Measurements from ENCODE around the gene HDAC4. TPM values are rescaled to one million over a fixed set of nuclear protein-coding genes. Genes with fewer than 3 reads are reported as not detected.
A peak's percentile ranks its signal among the peaks of the same experiment; 100 is the strongest.

The HDAC4 gene
- total RNA-seq, 1 donor from 2014 or later = 39.0 TPM

DNA sequence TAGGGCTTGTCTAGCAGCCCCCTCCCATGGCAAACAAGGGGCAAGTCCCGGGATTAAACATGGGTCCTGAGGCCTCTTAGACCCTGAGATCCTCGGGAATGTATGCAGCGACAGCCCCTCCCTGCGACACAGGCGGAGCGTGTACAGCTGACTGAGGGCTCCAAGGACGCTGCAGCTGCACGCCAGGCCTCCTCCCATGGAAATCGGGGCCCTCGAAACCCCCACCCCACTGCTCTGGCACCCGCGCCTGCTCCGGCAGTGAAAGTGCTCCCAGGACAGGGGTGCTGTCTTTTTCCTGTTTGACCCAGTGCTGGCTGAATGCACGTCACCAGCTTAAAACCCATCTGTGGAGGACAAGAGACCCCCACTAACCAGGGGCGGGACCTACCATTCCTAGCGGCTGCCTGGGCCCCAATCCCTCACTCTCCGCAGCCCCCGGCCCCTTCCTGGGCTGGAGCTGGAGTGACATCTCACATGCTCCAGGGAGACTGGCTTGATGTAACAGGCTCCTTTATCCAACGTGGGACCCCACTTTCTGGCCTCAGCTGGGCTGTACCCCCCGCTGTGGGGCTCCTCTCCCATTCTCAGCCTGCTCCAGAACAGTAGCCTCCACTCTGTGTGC is 305.2 kb downstream of the HDAC4 start:
- H3K4me1 Mint-ChIP-seq (ENCODE audit: unreplicated experiment) = peaks cover 20% of the 10 kb centered on the region
- no peaks in the 10 kb centered on the region for H3K27me3 Mint-ChIP-seq
- DNase-seq (ENCODE audit: extremely low spot score, unreplicated experiment) = no peak
- no peaks in the 10 kb centered on the region for H3K9me3 Mint-ChIP-seq
- TF ChIP-seq, protein P1, sequence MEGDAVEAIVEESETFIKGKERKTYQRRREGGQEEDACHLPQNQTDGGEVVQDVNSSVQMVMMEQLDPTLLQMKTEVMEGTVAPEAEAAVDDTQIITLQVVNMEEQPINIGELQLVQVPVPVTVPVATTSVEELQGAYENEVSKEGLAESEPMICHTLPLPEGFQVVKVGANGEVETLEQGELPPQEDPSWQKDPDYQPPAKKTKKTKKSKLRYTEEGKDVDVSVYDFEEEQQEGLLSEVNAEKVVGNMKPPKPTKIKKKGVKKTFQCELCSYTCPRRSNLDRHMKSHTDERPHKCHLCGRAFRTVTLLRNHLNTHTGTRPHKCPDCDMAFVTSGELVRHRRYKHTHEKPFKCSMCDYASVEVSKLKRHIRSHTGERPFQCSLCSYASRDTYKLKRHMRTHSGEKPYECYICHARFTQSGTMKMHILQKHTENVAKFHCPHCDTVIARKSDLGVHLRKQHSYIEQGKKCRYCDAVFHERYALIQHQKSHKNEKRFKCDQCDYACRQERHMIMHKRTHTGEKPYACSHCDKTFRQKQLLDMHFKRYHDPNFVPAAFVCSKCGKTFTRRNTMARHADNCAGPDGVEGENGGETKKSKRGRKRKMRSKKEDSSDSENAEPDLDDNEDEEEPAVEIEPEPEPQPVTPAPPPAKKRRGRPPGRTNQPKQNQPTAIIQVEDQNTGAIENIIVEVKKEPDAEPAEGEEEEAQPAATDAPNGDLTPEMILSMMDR (conservative IDR thresholded peaks at IDR 0.05) = no peak
- H3K36me3 Mint-ChIP-seq = peaks cover 8% of the 10 kb centered on the region
- H3K4me3 Mint-ChIP-seq = no peak overlapping the region
- H3K27ac Mint-ChIP-seq = no peak overlapping the region

DNA sequence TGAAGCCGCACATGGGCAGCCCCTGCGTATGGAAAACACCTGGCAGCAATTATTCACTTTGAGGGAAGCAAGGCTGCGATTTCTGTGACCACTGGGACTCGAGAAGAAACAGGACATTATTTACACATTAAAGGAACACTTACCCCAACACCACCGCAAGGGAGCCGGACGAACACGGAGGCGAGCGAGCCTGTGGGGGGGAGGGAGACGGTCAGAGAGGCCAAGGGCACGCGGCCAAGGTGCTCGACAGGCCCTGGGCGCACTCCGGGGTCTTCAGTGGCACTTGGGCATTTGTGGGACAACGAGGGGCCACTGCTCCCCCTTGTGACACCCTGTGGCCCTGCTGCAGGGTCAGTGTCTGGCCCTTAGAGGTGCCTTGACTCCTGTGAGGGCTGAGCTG is 306.0 kb downstream of the HDAC4 start:
- no peak for DNase-seq (ENCODE audit: extremely low spot score, unreplicated experiment)
- Mint-ChIP-seq H3K27me3 (no peaks in the 10 kb centered on the region), H3K36me3 (peaks cover 4% of the 10 kb centered on the region), H3K4me1 (ENCODE audit: unreplicated experiment) (peaks cover 20% of the 10 kb centered on the region), H3K4me3 (no peak overlapping the region), H3K27ac (no peak overlapping the region), H3K9me3 (no peaks in the 10 kb centered on the region)
- TF ChIP-seq, protein P1 (conservative IDR thresholded peaks at IDR 0.05) = no peak

DNA sequence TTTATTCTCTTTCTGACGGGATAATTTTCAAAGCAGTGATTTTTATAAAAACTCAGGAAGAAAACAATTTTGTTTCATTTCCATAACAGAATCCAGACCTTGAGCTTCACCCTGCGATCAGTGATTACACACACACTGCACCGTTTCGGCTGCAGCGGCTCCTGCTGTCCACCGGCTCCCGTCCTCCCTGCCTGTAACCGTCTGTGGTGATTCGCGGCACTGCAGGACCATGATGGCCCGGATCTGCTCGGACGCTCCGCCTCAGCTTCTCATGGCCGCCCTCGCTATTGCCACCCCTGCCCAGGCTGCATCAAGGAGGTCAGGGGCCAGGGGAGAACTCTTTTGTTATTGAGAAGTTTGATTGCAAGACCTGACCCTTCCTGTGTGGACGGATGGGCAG is 306.9 kb downstream of the HDAC4 start:
- DNase-seq (ENCODE audit: extremely low spot score, unreplicated experiment) = no peak
- peaks cover 20% of the 10 kb centered on the region for H3K4me1 Mint-ChIP-seq (ENCODE audit: unreplicated experiment)
- peak overlapping the region; percentile 47 for H3K4me3 Mint-ChIP-seq
- no peak overlapping the region for H3K27ac Mint-ChIP-seq
- no peaks in the 10 kb centered on the region for H3K9me3 Mint-ChIP-seq
- no peaks in the 10 kb centered on the region for H3K27me3 Mint-ChIP-seq
- TF ChIP-seq, protein P1 (conservative IDR thresholded peaks at IDR 0.05) = peak; percentile 44
- H3K36me3 Mint-ChIP-seq = peaks cover 4% of the 10 kb centered on the region

DNA sequence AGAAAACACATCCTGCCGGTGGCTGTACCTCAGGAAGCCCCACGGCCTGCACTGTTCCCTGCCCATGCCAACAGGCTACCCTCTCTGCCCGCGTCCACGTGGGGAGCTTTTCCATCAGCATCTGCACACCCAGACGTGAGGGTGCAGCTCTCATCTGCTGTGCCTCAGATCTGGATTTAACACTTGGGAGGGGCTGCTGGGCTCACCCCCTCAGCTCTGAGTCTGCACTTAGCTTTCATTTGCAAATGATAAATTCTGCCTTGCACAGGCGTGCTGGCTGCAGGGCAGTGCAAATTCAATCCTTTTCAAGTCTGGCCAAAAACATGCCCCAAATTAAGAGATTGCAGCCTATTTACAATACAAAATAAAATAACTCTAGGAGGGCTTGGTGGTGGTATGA is 307.3 kb downstream of the HDAC4 start:
- TF ChIP-seq, protein P1 (conservative IDR thresholded peaks at IDR 0.05) = no peak
- Mint-ChIP-seq H3K4me3 (no peak overlapping the region), H3K27me3 (no peaks in the 10 kb centered on the region), H3K27ac (no peak overlapping the region), H3K4me1 (ENCODE audit: unreplicated experiment) (peaks cover 20% of the 10 kb centered on the region), H3K9me3 (no peaks in the 10 kb centered on the region), H3K36me3 (peaks cover 4% of the 10 kb centered on the region)
- DNase-seq (ENCODE audit: extremely low spot score, unreplicated experiment) = no peak

DNA sequence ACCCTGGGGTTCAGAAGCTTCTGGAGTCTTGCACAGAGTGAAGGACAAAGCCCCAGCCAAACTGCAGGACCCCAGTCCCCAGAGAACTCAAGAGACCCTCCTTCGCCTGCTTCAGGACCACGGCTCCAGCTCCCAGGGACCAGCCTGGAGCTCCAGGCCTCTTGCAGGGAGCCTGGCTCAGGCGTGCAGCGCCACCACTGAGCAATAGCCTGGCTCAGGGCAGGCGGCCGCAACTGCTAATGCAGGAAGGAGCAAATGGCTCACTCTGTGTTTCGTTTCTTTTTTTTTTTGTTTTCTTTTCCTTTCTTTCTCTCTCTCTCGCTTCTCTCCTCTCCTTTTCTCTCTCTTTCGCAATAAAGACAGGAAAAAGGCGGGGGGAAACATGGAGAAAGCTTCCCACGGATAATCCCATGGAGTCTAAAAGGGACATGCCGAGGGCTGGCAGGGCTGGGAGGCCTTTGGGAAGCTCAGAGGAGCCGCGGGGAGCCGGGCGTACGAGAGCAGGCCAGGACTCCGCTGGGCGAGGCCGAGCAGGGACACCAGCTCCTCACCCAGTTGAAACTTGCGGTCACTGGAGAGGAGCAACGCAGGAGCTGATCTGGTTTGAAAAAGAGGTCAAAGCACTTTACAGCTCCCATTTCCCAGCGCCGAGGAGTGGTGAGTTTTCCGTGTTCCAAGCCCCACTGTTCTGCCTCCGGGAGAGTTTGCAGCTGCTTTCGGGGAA is 308.1 kb downstream of the HDAC4 start:
- peaks cover 4% of the 10 kb centered on the region for H3K36me3 Mint-ChIP-seq
- peaks cover 20% of the 10 kb centered on the region for H3K4me1 Mint-ChIP-seq (ENCODE audit: unreplicated experiment)
- H3K27ac Mint-ChIP-seq = no peak overlapping the region
- H3K9me3 Mint-ChIP-seq = no peaks in the 10 kb centered on the region
- TF ChIP-seq, protein P1 (conservative IDR thresholded peaks at IDR 0.05) = no peak
- no peak overlapping the region for H3K4me3 Mint-ChIP-seq
- H3K27me3 Mint-ChIP-seq = no peaks in the 10 kb centered on the region
- no peak for DNase-seq (ENCODE audit: extremely low spot score, unreplicated experiment)

Measured in type B pancreatic cell (in vitro differentiated cells).